Measurements from ENCODE around the gene C16orf82.

The C16orf82 gene

GRCh38 chr16:27066668-27067537 lies at the start of gene C16orf82:
Gene C16orf82 (plus strand): TSS chr16:27066927.
- Histone ChIP-seq H3K27me3 (ENCODE audit: control insufficient read depth, insufficient read depth, low read length) (no peaks in the 10 kb centered on the region), H3K36me3 (ENCODE audit: control insufficient read depth, insufficient read depth, low read length) (no peaks in the 10 kb centered on the region), H3K4me1 (ENCODE audit: control insufficient read depth, insufficient read depth, low read length) (no peaks in the 10 kb centered on the region), H3K9me3 (ENCODE audit: control insufficient read depth, insufficient read depth, low read length) (no peaks in the 10 kb centered on the region), H3K9ac (ENCODE audit: low read depth, low read length) (no peak within 1 kb of the TSS), H3K4me3 (ENCODE audit: low read depth, low read length) (no peak within 1 kb of the TSS)

DNA sequence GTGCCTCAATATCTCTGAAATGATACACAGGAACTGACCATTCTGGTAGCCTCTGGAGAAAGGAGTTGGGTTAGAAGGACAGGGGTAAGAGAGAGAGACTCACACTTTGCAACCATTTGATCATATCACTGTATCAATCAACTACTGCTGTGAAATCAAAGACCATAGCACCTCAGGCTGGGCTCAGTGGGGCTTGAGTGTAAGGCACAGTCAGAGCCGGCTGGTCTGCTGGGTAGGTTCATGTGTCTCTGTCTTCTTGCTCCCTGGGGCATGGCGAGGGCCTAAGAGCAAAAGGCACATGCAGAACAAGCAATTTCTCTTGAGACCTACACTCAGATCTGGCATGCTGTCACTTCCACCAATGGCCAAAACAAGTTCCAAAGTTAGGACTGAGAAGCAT lies 46.7 kb upstream of the C16orf82 start:
- Histone ChIP-seq H3K4me3 (ENCODE audit: low read depth, low read length) (no peak overlapping the region), H3K9me3 (ENCODE audit: control insufficient read depth, insufficient read depth, low read length) (no peaks in the 10 kb centered on the region), H3K27me3 (ENCODE audit: control insufficient read depth, insufficient read depth, low read length) (no peaks in the 10 kb centered on the region), H3K4me1 (ENCODE audit: control insufficient read depth, insufficient read depth, low read length) (no peaks in the 10 kb centered on the region), H3K9ac (ENCODE audit: low read depth, low read length) (no peak overlapping the region), H3K36me3 (ENCODE audit: control insufficient read depth, insufficient read depth, low read length) (no peaks in the 10 kb centered on the region)

- Histone ChIP-seq H3K9ac (ENCODE audit: low read depth, low read length) (no peak overlapping the region), H3K36me3 (ENCODE audit: control insufficient read depth, insufficient read depth, low read length) (no peaks in the 10 kb centered on the region), H3K27me3 (ENCODE audit: control insufficient read depth, insufficient read depth, low read length) (no peaks in the 10 kb centered on the region), H3K4me1 (ENCODE audit: control insufficient read depth, insufficient read depth, low read length) (no peaks in the 10 kb centered on the region), H3K9me3 (ENCODE audit: control insufficient read depth, insufficient read depth, low read length) (no peaks in the 10 kb centered on the region), H3K4me3 (ENCODE audit: low read depth, low read length) (no peak overlapping the region)
Measured at GRCh38 chr16:27024010-27024409, 42.7 kb upstream of the C16orf82 start.

DNA sequence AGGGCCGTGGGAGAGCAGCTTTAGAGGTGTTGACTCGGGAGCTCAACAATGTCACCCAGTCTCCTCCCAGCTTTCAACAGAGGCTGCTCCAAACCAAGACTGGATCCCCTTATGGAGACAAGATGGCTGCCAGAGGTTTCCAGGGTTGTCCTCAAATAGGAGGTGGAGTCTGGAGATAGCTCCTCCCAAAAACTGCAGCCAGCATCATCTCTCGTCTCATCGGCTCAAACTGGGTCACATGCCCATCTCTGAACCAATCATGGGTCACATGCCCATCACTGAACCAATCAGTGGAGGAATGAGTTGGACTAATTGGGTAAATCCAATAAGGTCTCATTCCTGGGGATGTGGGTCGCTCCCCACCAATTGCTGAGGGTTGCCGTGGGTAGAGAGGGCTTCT lies 41.1 kb upstream of the C16orf82 start:
- Histone ChIP-seq H3K9me3 (ENCODE audit: control insufficient read depth, insufficient read depth, low read length) (no peaks in the 10 kb centered on the region), H3K4me3 (ENCODE audit: low read depth, low read length) (no peak overlapping the region), H3K9ac (ENCODE audit: low read depth, low read length) (no peak overlapping the region), H3K27me3 (ENCODE audit: control insufficient read depth, insufficient read depth, low read length) (no peaks in the 10 kb centered on the region), H3K4me1 (ENCODE audit: control insufficient read depth, insufficient read depth, low read length) (no peaks in the 10 kb centered on the region), H3K36me3 (ENCODE audit: control insufficient read depth, insufficient read depth, low read length) (no peaks in the 10 kb centered on the region)

- Histone ChIP-seq H3K9ac (ENCODE audit: low read depth, low read length) (no peak overlapping the region), H3K36me3 (ENCODE audit: control insufficient read depth, insufficient read depth, low read length) (no peaks in the 10 kb centered on the region), H3K27me3 (ENCODE audit: control insufficient read depth, insufficient read depth, low read length) (no peaks in the 10 kb centered on the region), H3K4me1 (ENCODE audit: control insufficient read depth, insufficient read depth, low read length) (no peaks in the 10 kb centered on the region), H3K9me3 (ENCODE audit: control insufficient read depth, insufficient read depth, low read length) (no peaks in the 10 kb centered on the region), H3K4me3 (ENCODE audit: low read depth, low read length) (no peak overlapping the region)
Measured at GRCh38 chr16:27027971-27028370, 38.8 kb upstream of the C16orf82 start.

- H3K4me1 ChIP-seq (ENCODE audit: control insufficient read depth, insufficient read depth, low read length): no peaks in the 10 kb centered on the region
- no peak overlapping the region for H3K9ac ChIP-seq (ENCODE audit: low read depth, low read length)
- H3K9me3 ChIP-seq (ENCODE audit: control insufficient read depth, insufficient read depth, low read length): no peaks in the 10 kb centered on the region
- no peaks in the 10 kb centered on the region for H3K27me3 ChIP-seq (ENCODE audit: control insufficient read depth, insufficient read depth, low read length)
- no peak overlapping the region for H3K4me3 ChIP-seq (ENCODE audit: low read depth, low read length)
- no peaks in the 10 kb centered on the region for H3K36me3 ChIP-seq (ENCODE audit: control insufficient read depth, insufficient read depth, low read length)
Measured at GRCh38 chr16:27028591-27029110, 38.1 kb upstream of the C16orf82 start.

GRCh38 chr16:27029525-27029924 lies 37.2 kb upstream of the C16orf82 start:
- no peaks in the 10 kb centered on the region for H3K4me1 ChIP-seq (ENCODE audit: control insufficient read depth, insufficient read depth, low read length)
- H3K9ac ChIP-seq (ENCODE audit: low read depth, low read length): no peak overlapping the region
- H3K27me3 ChIP-seq (ENCODE audit: control insufficient read depth, insufficient read depth, low read length): no peaks in the 10 kb centered on the region
- H3K9me3 ChIP-seq (ENCODE audit: control insufficient read depth, insufficient read depth, low read length): no peaks in the 10 kb centered on the region
- no peak overlapping the region for H3K4me3 ChIP-seq (ENCODE audit: low read depth, low read length)
- no peaks in the 10 kb centered on the region for H3K36me3 ChIP-seq (ENCODE audit: control insufficient read depth, insufficient read depth, low read length)

DNA sequence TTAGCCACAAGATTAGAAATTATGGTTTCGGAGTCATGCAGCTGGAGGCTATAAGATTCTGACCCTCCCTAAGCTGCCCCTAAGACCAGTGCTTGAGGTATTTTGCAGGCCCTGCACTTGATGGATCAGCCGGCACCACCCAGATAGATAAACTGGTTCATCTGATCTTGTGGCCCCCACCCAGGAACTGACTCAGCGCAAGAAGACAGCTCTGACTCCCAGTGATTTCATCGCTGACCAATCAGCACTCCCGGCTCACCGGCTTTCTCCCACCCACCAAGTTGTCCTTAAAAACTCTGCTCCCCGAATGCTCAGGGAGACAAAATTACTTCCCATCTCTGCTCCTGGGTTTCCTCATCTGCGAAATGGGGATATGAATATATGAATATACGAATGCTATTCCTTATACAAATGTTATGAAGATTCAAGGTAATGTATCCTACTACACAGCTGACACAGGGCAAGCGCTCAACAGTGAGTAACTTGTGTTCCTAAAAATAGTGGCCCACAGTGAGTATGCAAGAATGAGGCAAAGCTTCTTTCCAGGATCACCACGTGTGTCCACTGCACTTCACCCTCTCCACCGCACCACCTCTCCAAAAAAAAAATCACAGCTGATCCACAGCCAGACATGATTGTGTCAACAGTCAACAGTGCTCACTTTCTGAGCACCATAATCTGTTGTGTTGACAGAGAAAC lies 33.3 kb upstream of the C16orf82 start:
- H3K27me3 ChIP-seq (ENCODE audit: control insufficient read depth, insufficient read depth, low read length): no peaks in the 10 kb centered on the region
- H3K9me3 ChIP-seq (ENCODE audit: control insufficient read depth, insufficient read depth, low read length): no peaks in the 10 kb centered on the region
- no peaks in the 10 kb centered on the region for H3K36me3 ChIP-seq (ENCODE audit: control insufficient read depth, insufficient read depth, low read length)
- no peaks in the 10 kb centered on the region for H3K4me1 ChIP-seq (ENCODE audit: control insufficient read depth, insufficient read depth, low read length)
- no peak overlapping the region for H3K4me3 ChIP-seq (ENCODE audit: low read depth, low read length)
- no peak overlapping the region for H3K9ac ChIP-seq (ENCODE audit: low read depth, low read length)

- Histone ChIP-seq H3K4me1 (ENCODE audit: control insufficient read depth, insufficient read depth, low read length) (no peaks in the 10 kb centered on the region), H3K9ac (ENCODE audit: low read depth, low read length) (no peak overlapping the region), H3K27me3 (ENCODE audit: control insufficient read depth, insufficient read depth, low read length) (no peaks in the 10 kb centered on the region), H3K4me3 (ENCODE audit: low read depth, low read length) (no peak overlapping the region), H3K9me3 (ENCODE audit: control insufficient read depth, insufficient read depth, low read length) (no peaks in the 10 kb centered on the region), H3K36me3 (ENCODE audit: control insufficient read depth, insufficient read depth, low read length) (no peaks in the 10 kb centered on the region)
Measured at GRCh38 chr16:27040732-27041131, 26.0 kb upstream of the C16orf82 start.

- no peaks in the 10 kb centered on the region for H3K9me3 ChIP-seq (ENCODE audit: control insufficient read depth, insufficient read depth, low read length)
- peaks cover 2% of the 10 kb centered on the region for H3K4me1 ChIP-seq (ENCODE audit: control insufficient read depth, insufficient read depth, low read length)
- H3K27me3 ChIP-seq (ENCODE audit: control insufficient read depth, insufficient read depth, low read length): no peaks in the 10 kb centered on the region
Measured at GRCh38 chr16:27046958-27047518, 19.7 kb upstream of the C16orf82 start.

GRCh38 chr16:27048316-27048715 lies 18.4 kb upstream of the C16orf82 start:
- H3K4me1 ChIP-seq (ENCODE audit: control insufficient read depth, insufficient read depth, low read length): peaks cover 2% of the 10 kb centered on the region
- H3K9ac ChIP-seq (ENCODE audit: low read depth, low read length): no peak overlapping the region
- H3K9me3 ChIP-seq (ENCODE audit: control insufficient read depth, insufficient read depth, low read length): no peaks in the 10 kb centered on the region
- H3K36me3 ChIP-seq (ENCODE audit: control insufficient read depth, insufficient read depth, low read length): no peaks in the 10 kb centered on the region
- no peaks in the 10 kb centered on the region for H3K27me3 ChIP-seq (ENCODE audit: control insufficient read depth, insufficient read depth, low read length)
- no peak overlapping the region for H3K4me3 ChIP-seq (ENCODE audit: low read depth, low read length)

More at GRCh38 chr16:27046958-27047518, 19.7 kb upstream of the C16orf82 start:
- no peak overlapping the region for H3K9ac ChIP-seq (ENCODE audit: low read depth, low read length)
- H3K4me3 ChIP-seq (ENCODE audit: low read depth, low read length): no peak overlapping the region
- no peaks in the 10 kb centered on the region for H3K36me3 ChIP-seq (ENCODE audit: control insufficient read depth, insufficient read depth, low read length)

Data from iPS-15b (cell line).